Measurements from ENCODE around the gene SSR4.
"Not testable (repeated sequence)": the region's sequence is repeated elsewhere in the genome, so short reads cannot be mapped to it uniquely, and the experiment has no call there.

SSR4 gene

DNA sequence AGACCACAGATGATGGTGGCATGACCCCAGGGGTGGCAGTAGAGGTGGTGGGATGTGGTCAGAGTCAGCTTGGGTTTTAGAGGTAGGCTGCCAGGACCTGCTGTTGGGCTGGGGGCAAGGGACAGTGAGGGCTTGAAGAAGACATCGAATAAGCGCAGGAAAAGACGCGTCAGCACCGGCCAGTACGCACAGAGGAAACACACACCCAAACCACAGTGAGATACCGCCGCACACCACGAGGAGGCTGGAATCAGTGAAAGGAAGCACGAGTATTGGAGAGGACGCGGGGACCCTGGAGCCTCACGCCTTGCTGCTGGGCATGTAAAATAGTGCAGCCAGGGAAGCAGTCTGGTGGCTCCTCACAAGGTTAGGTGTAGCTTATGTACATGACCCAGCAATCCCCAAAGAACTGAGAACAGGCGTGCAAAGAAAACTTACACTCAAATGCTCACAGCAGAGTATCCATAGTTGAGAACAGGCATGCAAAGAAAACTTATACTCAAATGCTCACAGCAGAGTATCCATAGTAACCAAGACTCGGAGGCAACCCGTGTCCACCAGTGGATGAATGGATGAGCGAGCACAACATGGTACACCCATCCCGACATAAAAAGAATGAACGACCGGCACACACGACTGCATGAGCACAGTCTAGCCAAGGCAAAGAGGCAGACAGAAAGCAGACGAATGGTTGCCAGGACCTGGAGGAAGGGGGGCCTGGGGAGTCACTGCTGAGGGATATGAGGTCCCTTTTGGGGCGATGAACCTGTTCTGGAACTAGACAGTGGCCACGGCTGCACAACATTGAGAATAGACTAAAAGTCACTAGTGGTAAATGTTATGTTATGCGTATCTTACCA lies 22.6 kb downstream of the SSR4 start:
- Histone ChIP-seq H3K4me3 (ENCODE audit: low read depth in 1 of 2, low read length in 2 of 2) (no peak overlapping the region), H3K27me3 (ENCODE audit: control insufficient read depth in 1 of 2, insufficient read depth in 2 of 2, low read length in 2 of 2) (peaks cover 0 to 22% of the 10 kb centered on the region in 2 donors), H3K4me1 (ENCODE audit: insufficient read depth, low read length) (peaks cover 5% of the 10 kb centered on the region), H3K27ac (ENCODE audit: low read depth, low read length) (no peak overlapping the region), H3K9ac (ENCODE audit: low read length) (no peak overlapping the region), H3K9me3 (ENCODE audit: low read length) (no peaks in the 10 kb centered on the region), H3K36me3 (ENCODE audit: insufficient read depth, low read length) (no peaks in the 10 kb centered on the region)

DNA sequence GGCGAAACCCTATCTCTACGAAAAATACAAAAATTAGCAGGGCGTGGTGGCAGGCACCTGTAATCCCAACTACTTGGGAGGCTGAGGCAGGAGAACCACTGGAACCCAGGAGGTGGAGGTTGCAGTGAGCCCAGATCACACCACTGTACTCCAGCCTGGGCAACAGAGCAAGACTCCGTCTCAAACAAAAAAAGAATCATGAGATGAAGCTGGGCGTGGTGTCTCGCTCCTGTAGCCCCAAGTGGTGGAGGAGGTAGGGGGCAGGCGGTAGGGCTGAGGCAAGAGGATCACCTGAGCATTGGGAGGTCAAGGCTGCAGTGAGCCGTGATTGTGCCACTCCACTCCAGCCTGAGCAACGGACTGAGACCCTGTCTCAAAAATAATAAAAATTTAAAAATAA lies 23.6 kb downstream of the SSR4 start:
- not testable (repeated sequence) for H3K4me1 ChIP-seq (ENCODE audit: insufficient read depth, low read length); H3K27ac ChIP-seq (ENCODE audit: low read depth, low read length); H3K4me3 ChIP-seq (ENCODE audit: low read depth in 1 of 2, low read length in 2 of 2); H3K36me3 ChIP-seq (ENCODE audit: insufficient read depth, low read length); H3K9ac ChIP-seq (ENCODE audit: low read length); H3K9me3 ChIP-seq (ENCODE audit: low read length)
- peaks cover 0 to 17% of the 10 kb centered on the region in 2 donors for H3K27me3 ChIP-seq (ENCODE audit: control insufficient read depth in 1 of 2, insufficient read depth in 2 of 2, low read length in 2 of 2)

DNA sequence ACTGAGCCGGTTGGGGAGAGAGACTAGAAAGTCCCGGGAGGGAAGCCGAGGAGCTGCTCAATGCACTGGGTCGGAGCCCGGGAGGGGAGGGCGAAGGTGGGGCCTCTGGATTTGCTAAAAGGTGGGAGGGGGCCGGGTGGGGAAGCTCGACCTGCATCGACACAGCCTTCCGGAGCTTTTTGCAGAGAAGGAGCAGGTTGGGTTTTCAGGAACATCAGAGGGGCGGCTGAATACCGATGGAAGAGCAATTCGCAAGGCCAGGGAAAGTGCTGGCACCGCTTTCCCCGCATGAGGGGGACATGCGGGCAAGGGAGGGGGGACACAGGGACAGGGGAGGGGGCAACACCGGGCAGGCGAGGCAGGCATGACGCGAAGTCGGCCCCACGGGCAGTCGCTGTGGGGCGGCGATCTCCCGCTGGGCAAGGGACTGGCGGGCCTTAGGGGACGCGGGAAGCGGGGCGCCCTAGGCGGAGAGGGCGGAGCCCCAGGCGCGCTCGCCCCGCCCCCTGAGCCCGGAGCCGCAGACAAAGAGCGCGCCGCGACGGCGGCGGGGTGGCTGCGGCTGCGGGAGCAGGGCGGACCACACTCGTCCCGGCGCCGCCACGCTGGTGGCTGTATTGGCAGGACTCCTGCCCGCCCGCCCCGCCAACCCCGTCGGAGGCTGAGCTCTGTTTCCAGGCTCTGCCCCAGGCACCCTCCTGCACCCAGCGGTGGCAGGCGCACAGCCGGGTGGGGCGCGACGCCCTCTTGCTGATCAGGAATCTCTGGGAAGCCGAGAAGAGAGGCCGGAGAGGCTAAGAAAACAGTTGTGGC lies 24.3 kb downstream of the SSR4 start:
- peaks cover 0 to 18% of the 10 kb centered on the region in 2 donors for H3K27me3 ChIP-seq (ENCODE audit: control insufficient read depth in 1 of 2, insufficient read depth in 2 of 2, low read length in 2 of 2)

DNA sequence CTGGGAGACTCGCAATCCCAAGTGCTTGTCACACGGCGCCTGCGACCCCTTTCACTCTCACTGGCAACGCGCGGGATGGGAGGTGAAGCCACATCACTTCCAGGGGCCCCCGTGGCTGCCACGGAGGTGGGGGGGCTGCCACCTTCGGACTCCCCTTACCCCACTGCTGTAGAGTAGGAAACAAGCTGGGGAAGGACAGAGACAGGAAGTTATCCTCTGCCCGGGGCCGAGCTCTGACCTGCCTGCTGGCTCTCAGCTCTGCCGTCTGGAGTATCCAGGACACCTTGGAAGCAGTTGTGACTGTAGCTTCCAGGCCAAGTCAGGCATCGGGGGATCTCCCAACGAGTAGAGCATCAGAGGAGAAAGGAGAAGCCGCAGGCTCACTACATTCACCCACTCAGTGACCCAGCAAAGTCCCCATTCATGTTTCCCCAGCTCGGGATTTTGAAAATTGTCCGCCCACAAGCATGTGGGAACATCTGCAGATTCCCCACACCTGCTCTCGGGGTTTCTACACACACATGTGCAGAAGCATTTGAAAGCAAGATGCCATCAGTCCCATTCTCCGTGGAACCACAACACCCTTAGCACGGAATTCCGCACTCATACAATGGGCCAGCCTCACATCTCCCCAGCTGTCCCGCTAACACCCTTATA lies 25.0 kb downstream of the SSR4 start:
- Histone ChIP-seq H3K9me3 (ENCODE audit: low read length) (no peaks in the 10 kb centered on the region), H3K4me1 (ENCODE audit: insufficient read depth, low read length) (peaks cover 5% of the 10 kb centered on the region), H3K36me3 (ENCODE audit: insufficient read depth, low read length) (no peaks in the 10 kb centered on the region), H3K27ac (ENCODE audit: low read depth, low read length) (no peak overlapping the region), H3K9ac (ENCODE audit: low read length) (no peak overlapping the region), H3K27me3 (ENCODE audit: control insufficient read depth in 1 of 2, insufficient read depth in 2 of 2, low read length in 2 of 2) (peaks cover 0 to 22% of the 10 kb centered on the region in 2 donors), H3K4me3 (ENCODE audit: low read depth in 1 of 2, low read length in 2 of 2) (peak overlapping the region in 1 of 2 donors; percentile 32)

More for the DNA sequence above, 24.3 kb downstream of the SSR4 start:
- Histone ChIP-seq H3K4me3 (ENCODE audit: low read depth in 1 of 2, low read length in 2 of 2) (peak overlapping the region in 1 of 2 donors; percentile 32), H3K9ac (ENCODE audit: low read length) (no peak overlapping the region), H3K9me3 (ENCODE audit: low read length) (no peaks in the 10 kb centered on the region), H3K36me3 (ENCODE audit: insufficient read depth, low read length) (no peaks in the 10 kb centered on the region), H3K27ac (ENCODE audit: low read depth, low read length) (no peak overlapping the region), H3K4me1 (ENCODE audit: insufficient read depth, low read length) (peaks cover 5% of the 10 kb centered on the region)

DNA sequence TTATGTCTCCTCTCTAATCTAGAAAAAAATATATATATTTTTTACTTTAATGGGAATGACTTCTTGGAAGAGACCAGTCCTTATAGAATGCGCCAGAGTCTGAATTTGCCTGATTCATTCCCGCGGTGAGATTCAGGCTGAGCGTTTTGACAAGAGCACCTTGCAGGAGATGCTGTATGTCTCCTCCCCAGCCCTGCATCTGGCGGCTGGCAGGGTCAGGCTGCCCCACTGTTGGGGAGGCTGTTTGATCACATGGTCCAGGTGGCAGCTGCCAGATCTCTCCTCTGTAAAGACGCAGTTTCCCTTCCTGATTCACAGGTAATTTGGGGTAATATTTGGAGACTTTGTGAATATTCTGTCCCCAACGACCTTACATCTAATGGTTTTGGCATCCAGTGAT lies 26.1 kb downstream of the SSR4 start:
- no peaks in the 10 kb centered on the region for H3K36me3 ChIP-seq (ENCODE audit: insufficient read depth, low read length)
- no peak overlapping the region for H3K4me3 ChIP-seq (ENCODE audit: low read depth in 1 of 2, low read length in 2 of 2)
- peaks cover 0 to 23% of the 10 kb centered on the region in 2 donors for H3K27me3 ChIP-seq (ENCODE audit: control insufficient read depth in 1 of 2, insufficient read depth in 2 of 2, low read length in 2 of 2)
- H3K4me1 ChIP-seq (ENCODE audit: insufficient read depth, low read length) = peaks cover 5% of the 10 kb centered on the region
- H3K27ac ChIP-seq (ENCODE audit: low read depth, low read length) = no peak overlapping the region
- no peaks in the 10 kb centered on the region for H3K9me3 ChIP-seq (ENCODE audit: low read length)
- H3K9ac ChIP-seq (ENCODE audit: low read length) = no peak overlapping the region

DNA sequence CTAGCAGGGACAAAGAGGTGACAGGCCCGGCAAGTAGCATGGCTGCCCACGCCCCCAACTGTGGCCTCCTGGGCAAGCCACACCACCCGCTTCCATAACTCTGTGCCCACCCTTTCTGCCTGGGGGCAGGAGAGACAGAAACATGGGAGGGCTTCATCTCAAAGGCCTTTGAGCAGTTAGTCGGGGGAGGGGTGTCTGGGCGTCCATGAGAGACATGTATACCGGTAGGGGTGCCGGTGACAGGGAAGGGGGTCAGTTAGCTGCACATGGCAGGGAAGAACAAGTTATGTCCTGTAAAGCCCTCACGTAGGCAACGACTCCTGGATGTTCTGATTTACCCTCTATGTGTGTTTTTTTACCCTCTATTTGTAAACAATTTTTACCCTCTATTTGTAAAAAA lies 26.6 kb downstream of the SSR4 start:
- Histone ChIP-seq H3K27ac (ENCODE audit: low read depth, low read length) (no peak overlapping the region), H3K4me1 (ENCODE audit: insufficient read depth, low read length) (peaks cover 5% of the 10 kb centered on the region), H3K27me3 (ENCODE audit: control insufficient read depth in 1 of 2, insufficient read depth in 2 of 2, low read length in 2 of 2) (peaks cover 0 to 23% of the 10 kb centered on the region in 2 donors), H3K9ac (ENCODE audit: low read length) (no peak overlapping the region), H3K4me3 (ENCODE audit: low read depth in 1 of 2, low read length in 2 of 2) (no peak overlapping the region), H3K36me3 (ENCODE audit: insufficient read depth, low read length) (no peaks in the 10 kb centered on the region), H3K9me3 (ENCODE audit: low read length) (no peaks in the 10 kb centered on the region)

DNA sequence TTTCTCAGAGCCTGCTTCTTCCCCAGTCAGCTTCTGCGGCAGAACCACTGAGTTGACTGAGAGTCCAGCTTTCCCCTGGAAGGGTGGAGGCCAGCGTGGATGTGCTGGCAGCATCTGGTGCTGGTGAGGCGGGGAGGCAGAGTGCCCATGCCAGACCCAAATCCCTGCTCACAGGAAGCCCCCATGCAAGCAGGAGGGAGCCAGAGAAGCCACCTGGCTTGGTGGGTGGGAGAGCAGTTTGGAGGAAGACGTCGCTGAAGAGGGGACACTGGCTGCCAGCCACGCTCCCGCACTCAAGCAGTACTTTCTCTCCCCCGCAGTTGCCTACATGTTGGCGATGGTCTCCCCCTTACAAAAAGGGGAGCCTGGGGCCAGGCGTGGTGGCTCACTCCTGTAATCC lies 29.9 kb downstream of the SSR4 start:
- H3K4me1 ChIP-seq (ENCODE audit: insufficient read depth, low read length) = peaks cover 3% of the 10 kb centered on the region
- H3K9ac ChIP-seq (ENCODE audit: low read length) = no peak overlapping the region
- no peaks in the 10 kb centered on the region for H3K9me3 ChIP-seq (ENCODE audit: low read length)
- no peak overlapping the region for H3K4me3 ChIP-seq (ENCODE audit: low read depth in 1 of 2, low read length in 2 of 2)
- H3K27ac ChIP-seq (ENCODE audit: low read depth, low read length) = no peak overlapping the region
- H3K27me3 ChIP-seq (ENCODE audit: control insufficient read depth in 1 of 2, insufficient read depth in 2 of 2, low read length in 2 of 2) = peaks cover 0 to 34% of the 10 kb centered on the region in 2 donors
- H3K36me3 ChIP-seq (ENCODE audit: insufficient read depth, low read length) = no peaks in the 10 kb centered on the region

DNA sequence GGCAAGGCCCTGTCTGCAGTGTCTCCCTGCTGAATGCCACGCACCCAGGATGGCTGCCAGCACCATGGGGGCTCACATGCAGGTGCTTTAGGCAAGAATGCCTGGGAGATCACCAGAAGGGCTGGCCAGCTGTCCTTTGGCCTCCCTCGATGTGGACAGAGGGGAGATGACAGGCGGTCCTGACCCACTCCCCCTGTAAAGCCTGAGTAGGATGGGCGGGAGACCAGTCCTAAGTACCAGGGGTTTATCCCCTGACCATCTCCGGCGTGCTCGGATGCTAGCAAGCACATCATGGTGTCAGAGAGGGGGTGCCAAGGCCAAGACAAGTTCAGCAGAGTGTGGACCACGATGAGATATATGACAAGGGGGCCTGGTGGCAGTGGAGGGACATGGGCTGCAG lies 30.6 kb downstream of the SSR4 start:
- Histone ChIP-seq H3K4me1 (ENCODE audit: insufficient read depth, low read length) (no peaks in the 10 kb centered on the region), H3K9me3 (ENCODE audit: low read length) (no peaks in the 10 kb centered on the region), H3K27ac (ENCODE audit: low read depth, low read length) (no peak overlapping the region), H3K27me3 (ENCODE audit: control insufficient read depth in 1 of 2, insufficient read depth in 2 of 2, low read length in 2 of 2) (peaks cover 0 to 41% of the 10 kb centered on the region in 2 donors), H3K4me3 (ENCODE audit: low read depth in 1 of 2, low read length in 2 of 2) (no peak overlapping the region), H3K36me3 (ENCODE audit: insufficient read depth, low read length) (no peaks in the 10 kb centered on the region), H3K9ac (ENCODE audit: low read length) (no peak overlapping the region)

DNA sequence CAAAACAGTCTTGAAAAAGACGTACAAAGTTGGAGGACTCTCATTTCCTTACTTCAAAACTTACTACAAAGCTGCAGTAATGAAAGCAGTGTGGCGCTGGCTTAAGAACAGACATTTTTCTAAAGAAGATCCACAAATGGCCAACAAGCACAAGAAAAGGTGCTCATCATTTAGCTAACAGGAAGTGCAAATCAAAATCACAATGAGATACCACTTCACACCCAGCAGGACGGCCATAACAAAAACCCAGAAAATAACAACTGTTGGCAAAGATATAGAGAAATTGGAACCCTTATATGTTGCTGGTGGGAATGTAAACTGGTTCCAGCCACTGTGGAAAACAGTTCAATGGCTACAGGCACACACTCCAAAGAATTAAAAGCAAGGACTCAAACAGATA lies 32.5 kb downstream of the SSR4 start:
- no peaks in the 10 kb centered on the region for H3K36me3 ChIP-seq (ENCODE audit: insufficient read depth, low read length)
- no peak overlapping the region for H3K4me3 ChIP-seq (ENCODE audit: low read depth in 1 of 2, low read length in 2 of 2)
- H3K4me1 ChIP-seq (ENCODE audit: insufficient read depth, low read length) = no peaks in the 10 kb centered on the region
- peaks cover 0 to 40% of the 10 kb centered on the region in 2 donors for H3K27me3 ChIP-seq (ENCODE audit: control insufficient read depth in 1 of 2, insufficient read depth in 2 of 2, low read length in 2 of 2)
- H3K9me3 ChIP-seq (ENCODE audit: low read length) = no peaks in the 10 kb centered on the region
- H3K27ac ChIP-seq (ENCODE audit: low read depth, low read length) = no peak overlapping the region
- H3K9ac ChIP-seq (ENCODE audit: low read length) = no peak overlapping the region

DNA sequence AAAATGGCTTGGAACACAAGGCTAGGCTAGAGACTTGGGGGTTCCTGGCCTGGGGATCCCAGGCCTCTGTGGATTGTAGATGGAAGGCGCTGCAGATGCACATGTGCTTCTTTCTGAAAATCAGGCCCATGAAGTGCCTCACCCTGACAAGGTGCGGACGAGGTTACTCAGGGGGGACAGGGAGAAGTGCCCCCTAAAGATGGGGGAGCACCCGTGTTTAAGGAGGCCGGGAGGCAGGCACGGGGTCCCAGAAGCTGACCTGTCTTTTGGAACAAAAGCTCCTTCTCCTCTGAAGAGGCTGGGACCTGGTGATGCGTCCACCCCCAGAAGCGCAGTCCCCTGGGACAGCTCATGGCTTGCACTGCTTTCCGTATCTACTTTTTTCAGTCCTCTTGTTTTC lies 33.4 kb downstream of the SSR4 start:
- Histone ChIP-seq H3K27ac (ENCODE audit: low read depth, low read length) (peak overlapping the region; percentile 29), H3K4me3 (ENCODE audit: low read depth in 1 of 2, low read length in 2 of 2) (peak overlapping the region in 1 of 2 donors; percentile 13)

DNA sequence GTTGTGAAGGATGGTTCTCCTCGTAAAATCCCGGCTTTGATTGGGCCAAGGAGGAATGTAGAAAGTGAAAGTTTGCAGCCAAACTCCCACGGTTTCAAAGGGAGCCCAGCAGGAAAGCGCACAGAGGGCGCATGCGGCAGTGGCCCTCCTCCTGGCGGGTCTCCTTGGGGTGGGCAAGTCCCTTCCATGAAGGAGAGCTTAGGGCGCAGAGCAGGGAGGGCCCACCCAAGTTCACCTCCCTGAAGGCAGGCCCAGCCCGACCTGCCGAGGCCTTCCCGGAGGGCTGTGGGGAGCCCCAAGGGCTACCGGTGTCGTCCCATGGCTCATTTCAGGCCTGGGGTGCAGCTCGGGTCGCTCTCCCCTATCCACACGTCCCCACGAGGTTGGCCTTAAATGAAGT lies 33.8 kb downstream of the SSR4 start:
- H3K36me3 ChIP-seq (ENCODE audit: insufficient read depth, low read length) = no peaks in the 10 kb centered on the region
- H3K9ac ChIP-seq (ENCODE audit: low read length) = no peak overlapping the region
- H3K4me3 ChIP-seq (ENCODE audit: low read depth in 1 of 2, low read length in 2 of 2) = peak overlapping the region; percentile 13 to 58
- peaks cover 0 to 49% of the 10 kb centered on the region in 2 donors for H3K27me3 ChIP-seq (ENCODE audit: control insufficient read depth in 1 of 2, insufficient read depth in 2 of 2, low read length in 2 of 2)
- H3K9me3 ChIP-seq (ENCODE audit: low read length) = no peaks in the 10 kb centered on the region
- H3K4me1 ChIP-seq (ENCODE audit: insufficient read depth, low read length) = no peaks in the 10 kb centered on the region
- peak overlapping the region; percentile 29 for H3K27ac ChIP-seq (ENCODE audit: low read depth, low read length)

More for the DNA sequence above, 33.4 kb downstream of the SSR4 start:
- Histone ChIP-seq H3K27me3 (ENCODE audit: control insufficient read depth in 1 of 2, insufficient read depth in 2 of 2, low read length in 2 of 2) (peaks cover 0 to 48% of the 10 kb centered on the region in 2 donors), H3K9ac (ENCODE audit: low read length) (no peak overlapping the region), H3K9me3 (ENCODE audit: low read length) (no peaks in the 10 kb centered on the region), H3K4me1 (ENCODE audit: insufficient read depth, low read length) (no peaks in the 10 kb centered on the region), H3K36me3 (ENCODE audit: insufficient read depth, low read length) (no peaks in the 10 kb centered on the region)
